ENCODE data around the gene SCYL3. TPM values are rescaled to one million over a fixed set of nuclear protein-coding genes. Genes with fewer than 3 reads are reported as not detected.

SCYL3 gene
- total RNA-seq, 1 experiment from 2014 or later: 7.6 TPM

- BruUV-seq (replicated peaks): no TSS peak
- H3K4me3 ChIP-seq (replicated peaks in 1 of 2; ENCODE audit: low read depth in 1 of 2, low read length in 2 of 2): no peak overlapping the region
- intact Hi-C loops (cut with micrococcal nuclease): no loop called here
- no peaks in the 10 kb centered on the region for H3K9me2 ChIP-seq (ENCODE audit: insufficient read depth)
- TF ChIP-seq POLR2AphosphoS5 (IDR thresholded peaks at IDR 0.05; ENCODE audit: low read depth, low read length): no peak
- no peak for TF ChIP-seq ELF1 (IDR thresholded peaks at IDR 0.05; ENCODE audit: borderline replicate concordance, low read depth)
- TF ChIP-seq FOSL1 (IDR thresholded peaks at IDR 0.05; ENCODE audit: low read depth): peak; percentile 32
- TF ChIP-seq ZFX (IDR thresholded peaks at IDR 0.05): no peak
- no peak for TF ChIP-seq REST (IDR thresholded peaks at IDR 0.05; ENCODE audit: low read depth)
- TF ChIP-seq, protein P1, sequence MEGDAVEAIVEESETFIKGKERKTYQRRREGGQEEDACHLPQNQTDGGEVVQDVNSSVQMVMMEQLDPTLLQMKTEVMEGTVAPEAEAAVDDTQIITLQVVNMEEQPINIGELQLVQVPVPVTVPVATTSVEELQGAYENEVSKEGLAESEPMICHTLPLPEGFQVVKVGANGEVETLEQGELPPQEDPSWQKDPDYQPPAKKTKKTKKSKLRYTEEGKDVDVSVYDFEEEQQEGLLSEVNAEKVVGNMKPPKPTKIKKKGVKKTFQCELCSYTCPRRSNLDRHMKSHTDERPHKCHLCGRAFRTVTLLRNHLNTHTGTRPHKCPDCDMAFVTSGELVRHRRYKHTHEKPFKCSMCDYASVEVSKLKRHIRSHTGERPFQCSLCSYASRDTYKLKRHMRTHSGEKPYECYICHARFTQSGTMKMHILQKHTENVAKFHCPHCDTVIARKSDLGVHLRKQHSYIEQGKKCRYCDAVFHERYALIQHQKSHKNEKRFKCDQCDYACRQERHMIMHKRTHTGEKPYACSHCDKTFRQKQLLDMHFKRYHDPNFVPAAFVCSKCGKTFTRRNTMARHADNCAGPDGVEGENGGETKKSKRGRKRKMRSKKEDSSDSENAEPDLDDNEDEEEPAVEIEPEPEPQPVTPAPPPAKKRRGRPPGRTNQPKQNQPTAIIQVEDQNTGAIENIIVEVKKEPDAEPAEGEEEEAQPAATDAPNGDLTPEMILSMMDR (IDR thresholded peaks at IDR 0.05 in 2 of 3, conservative IDR thresholded peaks at IDR 0.05 in 1 of 3; ENCODE audit: borderline replicate concordance in 1 of 3, insufficient read depth in 1 of 3, low read depth in 2 of 3, low read length in 2 of 3): no peak
- TF ChIP-seq ATF3 (IDR thresholded peaks at IDR 0.05): no peak
- ATAC-seq: no peak
- no peaks in the 10 kb centered on the region for H3K9me3 ChIP-seq (ENCODE audit: control insufficient read depth in 1 of 2, insufficient read depth in 1 of 2, low read depth in 1 of 2, low read length in 2 of 2)
- no peaks in the 10 kb centered on the region for H3K27me3 ChIP-seq (ENCODE audit: insufficient read depth, low read length)
- no peak overlapping the region for H3K9ac ChIP-seq (ENCODE audit: low read length)
- H3K4me2 ChIP-seq (ENCODE audit: low read length): no peak overlapping the region
- no peak for DNase-seq (ENCODE audit: low read depth, low spot score)
- H3K79me2 ChIP-seq (ENCODE audit: insufficient read depth, low read length): no peaks in the 10 kb centered on the region
- H3K36me3 ChIP-seq (ENCODE audit: control insufficient read depth in 1 of 2, insufficient read depth in 2 of 2, low read length in 2 of 2): peaks cover 26 to 35% of the 10 kb centered on the region in 2 experiments; a peak in 3 of 4 replicates
- ChIA-PET CTCF (no interaction called here), RAD21 (ENCODE audit: low non-redundant PET in 1 of 2, low total read pairs in 2 of 2, uncharacterized antibody in 2 of 2, unreplicated experiment in 2 of 2) (no interaction called here), POLR2A (no interaction called here)
- no peaks in the 10 kb centered on the region for H4K20me1 ChIP-seq (ENCODE audit: insufficient read depth)
- H3K4me1 ChIP-seq (ENCODE audit: control insufficient read depth in 1 of 2, insufficient read depth in 2 of 2, low read length in 2 of 2): no peaks in the 10 kb centered on the region; a peak in 1 of 4 replicates
- no peak overlapping the region for H2AFZ ChIP-seq (ENCODE audit: low read depth, low read length, poor library complexity, severe bottlenecking)
- no peak overlapping the region for H3K27ac ChIP-seq (ENCODE audit: low read depth, low read length)
Observed at GRCh38 chr1:169874229-169874628, 19.5 kb downstream of the SCYL3 start.
